DND-41 (cell line): ENCODE results near the gene DHX36.

Experiments
- ATAC-seq: fragments of 200-7000 bp; cut with Tn5 transposase; 3 replicates; pipeline ENCODE4 v1.9.1; 2021; ENCODE audit warnings: low read depth; ENCODE audit not compliant: insufficient read depth
- DNase-seq: peaks from one replicate; pipeline ENCODE4 v3.0.0-alpha.2; 2020
- H2AFZ ChIP-seq: 2 replicates; pipeline ENCODE4 v1.6.0; 2012; ENCODE audit warnings: low read depth, low read length
- H3K27ac ChIP-seq: 2 replicates; pipeline ENCODE4 v1.5.1; 2012; ENCODE audit warnings: low read length, inconsistent platforms
- H3K27me3 ChIP-seq: fragments of 200-600 bp; sonication (generic); 2 replicates; pipeline ENCODE4 v1.6.0; 2012; ENCODE audit warnings: low read length, mild to moderate bottlenecking, inconsistent platforms; ENCODE audit not compliant: insufficient read depth, poor library complexity
- H3K36me3 ChIP-seq: 2 replicates; pipeline ENCODE4 v1.5.1; 2012; ENCODE audit warnings: low read length, inconsistent platforms; ENCODE audit not compliant: insufficient read depth
- H3K4me1 ChIP-seq: 2 replicates; pipeline ENCODE4 v1.5.1; 2012; ENCODE audit warnings: mild to moderate bottlenecking, low read length; ENCODE audit not compliant: insufficient read depth
- H3K4me2 ChIP-seq: 2 replicates; pipeline ENCODE4 v1.6.0; 2012; ENCODE audit warnings: mild to moderate bottlenecking, moderate library complexity, low read length, inconsistent platforms; ENCODE audit not compliant: insufficient read depth
- H3K4me3 ChIP-seq, 2 experiments: fragments of 200-600 bp in 1 of 2; shearing (Covaris generic) in 1 of 2; 2 replicates each; pipeline ENCODE4 v1.5.1; 2012 to 2016; ENCODE audit warnings: inconsistent platforms in 2 of 2, low read length in 2 of 2, mild to moderate bottlenecking in 2 of 2, low read depth in 1 of 2, moderate library complexity in 1 of 2
- H3K79me2 ChIP-seq: 2 replicates; pipeline ENCODE4 v1.6.0; 2012; ENCODE audit warnings: low read length, inconsistent platforms; ENCODE audit not compliant: insufficient read depth
- H3K9ac ChIP-seq: 2 replicates; pipeline ENCODE4 v1.6.0; 2012; ENCODE audit warnings: low read depth, mild to moderate bottlenecking, inconsistent platforms, low read length, moderate library complexity
- H3K9me3 ChIP-seq: 2 replicates; pipeline ENCODE4 v1.5.1; 2012; ENCODE audit warnings: low read length, moderate library complexity, mild to moderate bottlenecking, inconsistent platforms; ENCODE audit not compliant: insufficient read depth, severe bottlenecking
- H4K20me1 ChIP-seq: 2 replicates; pipeline ENCODE4 v1.6.0; 2012; ENCODE audit warnings: low read length; ENCODE audit not compliant: insufficient read depth
- EZH2 ChIP-seq: IDR thresholded peaks from 3 replicates; pipeline ENCODE4 v1.6.1; 2012; ENCODE audit warnings: borderline replicate concordance, low read depth, mild to moderate bottlenecking, moderate library complexity, low read length, inconsistent platforms; ENCODE audit not compliant: severe bottlenecking
- TF ChIP-seq, protein P1 (sequence below): IDR thresholded peaks from 2 replicates; pipeline ENCODE4 v1.5.1; 2012; ENCODE audit warnings: borderline replicate concordance, low read length, moderate library complexity, mild to moderate bottlenecking; ENCODE audit not compliant: poor library complexity, severe bottlenecking; ENCODE audit errors: extremely low read depth

Gene DHX36

DNA sequence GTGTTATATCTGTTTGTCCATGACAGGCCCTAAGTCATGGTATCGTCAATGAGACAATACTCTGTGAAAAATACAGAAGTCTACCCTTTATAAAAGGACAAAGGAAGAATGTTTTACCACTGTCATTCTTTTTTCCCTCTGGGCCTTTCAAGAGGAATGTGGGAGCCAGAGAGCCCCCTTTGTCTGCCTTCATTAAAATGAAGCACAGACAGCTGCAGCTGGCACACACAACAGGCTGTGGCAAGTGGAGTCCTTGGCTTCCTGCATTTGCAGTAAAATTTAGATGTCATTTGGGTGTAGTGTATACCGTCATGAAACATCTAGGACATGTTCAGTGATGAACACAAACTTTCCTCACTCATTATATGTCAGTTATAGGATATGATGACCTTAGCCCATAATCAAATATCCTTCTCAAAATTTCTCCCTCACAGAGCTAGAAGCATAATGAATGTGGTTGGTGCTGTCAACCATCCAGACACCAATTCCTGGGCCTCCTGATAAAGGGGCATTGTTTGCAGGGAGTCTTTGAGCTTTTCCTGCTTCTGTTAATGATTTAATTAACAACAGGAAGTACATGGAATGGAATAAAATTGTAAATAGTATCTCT is 76.4 kb downstream of the DHX36 start:
- H3K4me3 ChIP-seq, result no peak overlapping the region
- H3K4me1 ChIP-seq, result no peaks in the 10 kb centered on the region
- no peaks in the 10 kb centered on the region for H3K9me3 ChIP-seq
- peaks cover 6% of the 10 kb centered on the region; the same call in 1 of the 2 replicates for H3K36me3 ChIP-seq
- ATAC-seq, result no peak
- no peak overlapping the region for H2AFZ ChIP-seq
- no peak overlapping the region for H3K9ac ChIP-seq
- no peak for TF ChIP-seq EZH2
- TF ChIP-seq, protein P1, sequence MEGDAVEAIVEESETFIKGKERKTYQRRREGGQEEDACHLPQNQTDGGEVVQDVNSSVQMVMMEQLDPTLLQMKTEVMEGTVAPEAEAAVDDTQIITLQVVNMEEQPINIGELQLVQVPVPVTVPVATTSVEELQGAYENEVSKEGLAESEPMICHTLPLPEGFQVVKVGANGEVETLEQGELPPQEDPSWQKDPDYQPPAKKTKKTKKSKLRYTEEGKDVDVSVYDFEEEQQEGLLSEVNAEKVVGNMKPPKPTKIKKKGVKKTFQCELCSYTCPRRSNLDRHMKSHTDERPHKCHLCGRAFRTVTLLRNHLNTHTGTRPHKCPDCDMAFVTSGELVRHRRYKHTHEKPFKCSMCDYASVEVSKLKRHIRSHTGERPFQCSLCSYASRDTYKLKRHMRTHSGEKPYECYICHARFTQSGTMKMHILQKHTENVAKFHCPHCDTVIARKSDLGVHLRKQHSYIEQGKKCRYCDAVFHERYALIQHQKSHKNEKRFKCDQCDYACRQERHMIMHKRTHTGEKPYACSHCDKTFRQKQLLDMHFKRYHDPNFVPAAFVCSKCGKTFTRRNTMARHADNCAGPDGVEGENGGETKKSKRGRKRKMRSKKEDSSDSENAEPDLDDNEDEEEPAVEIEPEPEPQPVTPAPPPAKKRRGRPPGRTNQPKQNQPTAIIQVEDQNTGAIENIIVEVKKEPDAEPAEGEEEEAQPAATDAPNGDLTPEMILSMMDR, result no peak
- no peak overlapping the region for H3K4me2 ChIP-seq
- no peaks in the 10 kb centered on the region for H3K79me2 ChIP-seq
- DNase-seq, result no peak
- H4K20me1 ChIP-seq, result no peaks in the 10 kb centered on the region
- no peak overlapping the region for H3K27ac ChIP-seq
- no peaks in the 10 kb centered on the region for H3K27me3 ChIP-seq

DNA sequence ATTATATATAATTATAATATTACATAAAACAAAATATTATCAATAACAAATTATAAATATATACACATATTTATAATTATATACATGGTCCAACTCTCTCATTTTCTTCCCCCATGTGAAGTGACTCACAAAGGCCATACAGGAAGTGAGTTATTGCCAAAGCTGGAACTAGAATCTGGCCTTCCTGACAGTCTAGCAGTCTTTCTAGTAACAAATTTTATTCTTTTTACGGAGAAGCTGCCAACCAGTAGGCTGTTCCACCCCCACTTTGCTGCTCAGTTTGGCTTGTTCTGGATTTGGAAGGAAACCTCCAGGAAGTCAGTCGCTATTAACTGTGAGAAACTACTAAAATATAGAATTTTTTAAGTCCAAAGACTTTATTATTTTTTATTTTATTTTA is 79.6 kb downstream of the DHX36 start:
- H3K9ac ChIP-seq, result no peak overlapping the region
- no peak overlapping the region for H3K4me3 ChIP-seq
- no peaks in the 10 kb centered on the region for H3K27me3 ChIP-seq
- TF ChIP-seq, protein P1, result no peak
- no peak for TF ChIP-seq EZH2
- no peaks in the 10 kb centered on the region for H4K20me1 ChIP-seq
- no peak overlapping the region for H3K27ac ChIP-seq
- H3K79me2 ChIP-seq, result no peaks in the 10 kb centered on the region
- no peaks in the 10 kb centered on the region for H3K9me3 ChIP-seq
- ATAC-seq (no peak), DNase-seq (no peak)
- no peak overlapping the region for H3K4me2 ChIP-seq
- no peaks in the 10 kb centered on the region for H3K4me1 ChIP-seq
- H3K36me3 ChIP-seq, result no peaks in the 10 kb centered on the region
- H2AFZ ChIP-seq, result no peak overlapping the region

DNA sequence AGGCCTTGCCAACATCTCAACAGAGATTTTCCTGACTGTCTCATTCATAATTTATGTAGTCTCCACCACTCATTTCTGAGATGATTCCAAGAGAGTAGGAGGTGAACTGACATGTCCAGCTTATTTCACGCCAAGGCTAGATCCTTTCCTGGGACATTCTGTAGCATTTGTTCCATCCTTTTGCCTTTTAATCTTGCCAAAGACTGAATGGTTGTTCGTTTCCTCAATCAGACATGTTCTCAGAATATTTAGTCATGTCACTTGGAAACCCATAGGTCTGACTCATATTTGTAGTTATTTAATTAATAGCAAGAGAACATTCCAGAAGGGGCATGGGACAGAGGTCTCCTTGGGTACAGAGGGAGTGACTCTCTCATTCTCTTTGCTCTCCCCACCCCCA is 80.9 kb downstream of the DHX36 start:
- no peak overlapping the region for H3K27ac ChIP-seq

More for the DNA sequence above, 80.9 kb downstream of the DHX36 start:
- H3K27me3 ChIP-seq, result no peaks in the 10 kb centered on the region
- no peak overlapping the region for H2AFZ ChIP-seq
- H3K4me2 ChIP-seq, result no peak overlapping the region
- no peaks in the 10 kb centered on the region for H3K79me2 ChIP-seq
- TF ChIP-seq EZH2, result no peak
- TF ChIP-seq, protein P1, result no peak
- no peaks in the 10 kb centered on the region for H3K36me3 ChIP-seq
- no peak overlapping the region for H3K9ac ChIP-seq
- no peaks in the 10 kb centered on the region for H3K9me3 ChIP-seq
- H3K4me3 ChIP-seq, result no peak overlapping the region
- no peaks in the 10 kb centered on the region for H4K20me1 ChIP-seq
- ATAC-seq (no peak), DNase-seq (no peak)
- no peaks in the 10 kb centered on the region for H3K4me1 ChIP-seq
